ENCODE data around the gene MEGF9.

The MEGF9 gene

GRCh38 chr9:120702075-120702474 lies 12.2 kb downstream of the MEGF9 start:
- no peak for TF ChIP-seq ZFX (IDR thresholded peaks at IDR 0.05; ENCODE audit: borderline replicate concordance)
- TF ChIP-seq, protein P1, sequence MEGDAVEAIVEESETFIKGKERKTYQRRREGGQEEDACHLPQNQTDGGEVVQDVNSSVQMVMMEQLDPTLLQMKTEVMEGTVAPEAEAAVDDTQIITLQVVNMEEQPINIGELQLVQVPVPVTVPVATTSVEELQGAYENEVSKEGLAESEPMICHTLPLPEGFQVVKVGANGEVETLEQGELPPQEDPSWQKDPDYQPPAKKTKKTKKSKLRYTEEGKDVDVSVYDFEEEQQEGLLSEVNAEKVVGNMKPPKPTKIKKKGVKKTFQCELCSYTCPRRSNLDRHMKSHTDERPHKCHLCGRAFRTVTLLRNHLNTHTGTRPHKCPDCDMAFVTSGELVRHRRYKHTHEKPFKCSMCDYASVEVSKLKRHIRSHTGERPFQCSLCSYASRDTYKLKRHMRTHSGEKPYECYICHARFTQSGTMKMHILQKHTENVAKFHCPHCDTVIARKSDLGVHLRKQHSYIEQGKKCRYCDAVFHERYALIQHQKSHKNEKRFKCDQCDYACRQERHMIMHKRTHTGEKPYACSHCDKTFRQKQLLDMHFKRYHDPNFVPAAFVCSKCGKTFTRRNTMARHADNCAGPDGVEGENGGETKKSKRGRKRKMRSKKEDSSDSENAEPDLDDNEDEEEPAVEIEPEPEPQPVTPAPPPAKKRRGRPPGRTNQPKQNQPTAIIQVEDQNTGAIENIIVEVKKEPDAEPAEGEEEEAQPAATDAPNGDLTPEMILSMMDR (IDR thresholded peaks at IDR 0.05) = no peak
- no peak overlapping the region; the same call in 1 of the 2 replicates for H3K27ac ChIP-seq

DNA sequence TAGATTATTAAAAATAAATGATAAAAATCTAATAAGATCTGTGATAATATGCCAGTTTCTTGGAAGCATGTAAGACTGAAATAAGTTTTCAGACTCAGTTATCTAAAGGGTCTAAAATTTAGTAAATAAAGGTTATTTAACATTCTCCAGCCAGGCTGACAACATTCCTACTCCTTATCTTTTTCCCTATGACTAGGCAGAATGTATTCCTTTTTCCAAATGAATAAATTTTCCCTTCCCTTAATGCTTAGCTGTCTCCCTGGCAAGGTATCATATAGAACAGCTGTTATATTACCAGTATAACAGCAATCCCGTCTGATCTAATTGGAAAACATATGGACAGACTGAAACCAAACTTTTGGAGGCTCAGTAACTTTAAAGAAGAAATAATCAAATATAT lies 13.0 kb downstream of the MEGF9 start:
- TF ChIP-seq, protein P1 (IDR thresholded peaks at IDR 0.05) = no peak
- TF ChIP-seq ZFX (IDR thresholded peaks at IDR 0.05; ENCODE audit: borderline replicate concordance) = no peak

DNA sequence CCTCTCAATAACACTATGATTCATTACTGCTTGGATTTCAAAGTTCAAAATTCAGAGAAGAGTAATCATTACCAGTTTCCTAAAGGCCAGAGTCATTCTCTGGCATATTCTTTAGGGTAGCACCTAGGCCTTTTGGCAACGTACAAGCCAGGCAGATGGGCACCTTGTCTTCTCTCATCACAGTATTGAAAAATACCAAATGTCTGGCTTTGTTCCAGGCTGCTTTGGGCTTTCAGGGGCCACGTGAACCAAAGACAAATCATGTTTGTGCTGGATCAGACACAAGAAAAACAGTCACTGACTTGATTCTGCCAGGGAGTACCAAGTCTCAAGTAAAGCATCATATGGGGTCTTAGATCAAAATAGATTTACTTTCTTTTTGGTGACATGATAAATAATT lies 15.5 kb downstream of the MEGF9 start:
- no peak for TF ChIP-seq ZFX (IDR thresholded peaks at IDR 0.05; ENCODE audit: borderline replicate concordance)
- TF ChIP-seq, protein P1 (IDR thresholded peaks at IDR 0.05) = no peak

More for the DNA sequence above, 13.0 kb downstream of the MEGF9 start:
- H3K27ac ChIP-seq = no peak overlapping the region

DNA sequence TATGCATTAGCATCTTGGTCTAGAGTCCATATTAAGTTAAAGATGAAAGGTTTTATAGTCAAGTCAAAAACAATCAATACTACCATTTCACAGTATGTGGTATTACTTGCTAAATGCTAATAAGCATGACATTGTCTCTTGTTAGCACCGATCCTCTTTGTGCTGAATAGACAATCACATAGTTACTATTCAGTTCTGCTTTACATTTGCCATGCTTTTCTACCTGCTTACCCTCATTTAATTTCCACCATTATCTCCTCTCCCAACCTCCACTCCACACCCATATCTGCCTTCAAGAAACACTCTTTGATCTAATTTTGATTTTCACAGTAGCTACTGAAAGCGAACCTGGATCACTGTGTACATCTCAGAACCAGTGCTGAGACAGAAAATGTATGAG lies 16.8 kb downstream of the MEGF9 start:
- TF ChIP-seq, protein P1 (IDR thresholded peaks at IDR 0.05) = no peak
- no peak for TF ChIP-seq ZFX (IDR thresholded peaks at IDR 0.05; ENCODE audit: borderline replicate concordance)
- H3K27ac ChIP-seq = no peak overlapping the region

More for the DNA sequence above, 15.5 kb downstream of the MEGF9 start:
- H3K27ac ChIP-seq = no peak overlapping the region

- TF ChIP-seq ZFX (IDR thresholded peaks at IDR 0.05; ENCODE audit: borderline replicate concordance) = no peak
- TF ChIP-seq, protein P1 (IDR thresholded peaks at IDR 0.05) = no peak
- H3K27ac ChIP-seq = no peak overlapping the region
Observed at GRCh38 chr9:120696551-120697230, 17.6 kb downstream of the MEGF9 start.

DNA sequence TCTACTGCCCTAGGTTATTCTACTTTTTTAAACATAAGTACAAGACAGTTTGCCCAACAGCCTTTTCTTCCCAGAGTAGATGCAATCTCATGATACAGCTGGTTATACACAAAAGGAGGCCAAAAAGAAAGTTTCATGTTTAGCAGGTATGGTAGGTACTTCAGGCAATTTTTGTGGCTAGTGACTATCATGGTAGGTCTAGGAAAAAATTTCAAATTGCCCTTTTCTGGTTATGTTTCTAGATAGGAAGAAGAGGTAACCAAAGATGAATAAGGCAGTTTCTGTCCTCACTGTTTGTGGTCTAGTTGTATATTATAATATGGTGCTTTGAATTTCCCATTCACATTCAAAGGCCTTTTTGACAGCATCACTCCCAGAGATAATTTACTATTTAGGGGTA lies 19.7 kb downstream of the MEGF9 start:
- TF ChIP-seq, protein P1 (IDR thresholded peaks at IDR 0.05) = no peak
- TF ChIP-seq ZFX (IDR thresholded peaks at IDR 0.05; ENCODE audit: borderline replicate concordance) = no peak
- no peak overlapping the region for H3K27ac ChIP-seq

DNA sequence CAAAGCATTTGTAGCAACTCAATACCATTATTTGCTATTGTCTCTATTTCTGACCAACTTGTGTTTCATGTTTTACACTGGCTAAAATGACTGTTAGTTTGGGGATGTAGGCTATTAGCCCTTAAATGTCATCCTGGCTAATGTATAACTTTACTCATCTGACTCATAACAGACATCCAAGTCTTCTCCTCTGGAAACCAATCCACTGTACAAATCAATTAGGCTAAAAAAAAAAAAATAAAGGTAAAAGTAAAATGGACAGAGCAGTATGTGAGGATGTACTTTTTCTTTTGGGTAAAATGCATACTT lies 20.6 kb downstream of the MEGF9 start:
- H3K27ac ChIP-seq = no peak overlapping the region
- TF ChIP-seq, protein P1 (IDR thresholded peaks at IDR 0.05) = no peak
- no peak for TF ChIP-seq ZFX (IDR thresholded peaks at IDR 0.05; ENCODE audit: borderline replicate concordance)

Data from 22Rv1 (cell line).